C4-2B (cell line): ENCODE measurements around the gene LRRC57.

Experiments
- H3K27ac ChIP-seq: fragments of 450-650 bp; 2 replicates; pipeline ENCODE4 v1.5.1; 2017
- CTCF ChIP-seq: fragments of 450-650 bp; conservative IDR thresholded peaks from 2 replicates; pipeline ENCODE4 v1.5.1; 2017; ENCODE audit warnings: mild to moderate bottlenecking
- ZFX ChIP-seq: fragments of 450-650 bp; IDR thresholded peaks from 2 replicates; pipeline ENCODE4 v1.6.1; 2017

LRRC57 gene

GRCh38 chr15:42490291-42490670, 58.3 kb downstream of the LRRC57 start:
- H3K27ac ChIP-seq = peak overlapping the region; percentile 75

More at GRCh38 chr15:42490291-42490670, 58.3 kb downstream of the LRRC57 start:
- TF ChIP-seq ZFX (no peak), CTCF (no peak)
